NT2/D1 (cell line): Measurements from ENCODE around the gene IFIT5.

Experiments
- DNase-seq: peaks from one replicate; pipeline ENCODE4 v3.0.0-alpha.2; 2011; ENCODE audit warnings: low read depth, low spot score
- H3K27me3 ChIP-seq: 2 replicates; pipeline ENCODE4 v1.6.0; 2011; ENCODE audit warnings: mild to moderate bottlenecking; ENCODE audit not compliant: insufficient read length, insufficient read depth
- H3K36me3 ChIP-seq: 2 replicates; pipeline ENCODE4 v1.6.1; 2011; ENCODE audit warnings: mild to moderate bottlenecking, low read length, mixed read lengths; ENCODE audit not compliant: insufficient read depth, insufficient read length
- H3K4me1 ChIP-seq: 2 replicates; pipeline ENCODE4 v1.5.1; 2011; ENCODE audit not compliant: insufficient read depth, insufficient read length
- H3K4me3 ChIP-seq: 2 replicates; pipeline ENCODE4 v1.5.1; 2011; ENCODE audit warnings: low read depth; ENCODE audit not compliant: insufficient read length
- H3K9ac ChIP-seq: 2 replicates; pipeline ENCODE4 v1.6.0; 2011; ENCODE audit warnings: low read depth; ENCODE audit not compliant: insufficient read length
- H3K9me3 ChIP-seq: 2 replicates; pipeline ENCODE4 v1.5.1; 2011; ENCODE audit warnings: mild to moderate bottlenecking, low read length; ENCODE audit not compliant: insufficient read depth
- SUZ12 ChIP-seq: IDR thresholded peaks from 2 replicates; pipeline ENCODE4 v1.6.1; 2011; ENCODE audit not compliant: insufficient read length, insufficient read depth; ENCODE audit errors: extremely low read depth
- YY1 ChIP-seq: IDR thresholded peaks from 2 replicates; pipeline ENCODE4 v1.6.1; 2011; ENCODE audit not compliant: insufficient read length, insufficient read depth
- ZNF274 ChIP-seq: IDR thresholded peaks from 2 replicates; pipeline ENCODE4 v1.6.1; 2011; ENCODE audit warnings: mild to moderate bottlenecking, low read depth, low read length

The IFIT5 gene

GRCh38 chr10:89452193-89452592 lies 37.8 kb downstream of the IFIT5 start:
- DNase-seq: no peak
- no peaks in the 10 kb centered on the region for H3K4me1 ChIP-seq
- TF ChIP-seq YY1 (no peak), SUZ12 (no peak), ZNF274 (no peak)
- no peaks in the 10 kb centered on the region for H3K9me3 ChIP-seq
- no peak overlapping the region for H3K9ac ChIP-seq
- H3K36me3 ChIP-seq: no peaks in the 10 kb centered on the region
- H3K4me3 ChIP-seq: no peak overlapping the region
- H3K27me3 ChIP-seq: no peaks in the 10 kb centered on the region

- no peaks in the 10 kb centered on the region for H3K27me3 ChIP-seq
- no peak for DNase-seq
- no peak for TF ChIP-seq ZNF274
- TF ChIP-seq YY1: no peak
- TF ChIP-seq SUZ12: no peak
- H3K9me3 ChIP-seq: no peaks in the 10 kb centered on the region
- no peak overlapping the region for H3K9ac ChIP-seq
- no peaks in the 10 kb centered on the region for H3K4me1 ChIP-seq
- H3K36me3 ChIP-seq: no peaks in the 10 kb centered on the region
- H3K4me3 ChIP-seq: no peak overlapping the region
These were observed 40.4 kb downstream of the IFIT5 start for GRCh38 chr10:89454561-89455347.

DNA sequence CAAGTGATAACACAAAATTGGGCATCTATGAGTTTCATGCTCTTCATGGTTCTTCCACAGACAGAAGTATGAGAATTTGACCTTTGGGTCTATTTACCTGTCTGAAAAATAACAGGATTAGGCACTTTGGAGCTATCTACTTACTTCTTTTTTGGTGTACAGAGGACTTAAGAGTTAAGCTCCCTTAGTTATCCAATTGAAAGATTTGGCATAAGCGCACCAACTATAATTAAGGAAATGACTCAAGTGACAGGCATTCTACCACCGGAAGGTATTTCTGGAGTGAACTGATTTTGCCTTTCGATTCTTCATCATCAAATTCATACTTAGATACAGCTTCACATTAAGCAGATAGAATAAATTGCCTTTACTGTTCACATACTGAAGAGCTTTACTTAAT lies 43.9 kb downstream of the IFIT5 start:
- H3K36me3 ChIP-seq: no peaks in the 10 kb centered on the region
- H3K4me3 ChIP-seq: no peak overlapping the region
- TF ChIP-seq YY1: no peak
- TF ChIP-seq ZNF274: no peak
- TF ChIP-seq SUZ12: no peak

GRCh38 chr10:89458784-89459183 lies 44.4 kb downstream of the IFIT5 start:
- Histone ChIP-seq H3K27me3 (no peaks in the 10 kb centered on the region), H3K4me1 (no peaks in the 10 kb centered on the region), H3K9me3 (no peaks in the 10 kb centered on the region), H3K4me3 (no peak overlapping the region), H3K9ac (no peak overlapping the region), H3K36me3 (no peaks in the 10 kb centered on the region)
- no peak for TF ChIP-seq ZNF274
- TF ChIP-seq SUZ12: no peak
- DNase-seq: no peak

More for the DNA sequence above, 43.9 kb downstream of the IFIT5 start:
- Histone ChIP-seq H3K4me1 (no peaks in the 10 kb centered on the region), H3K9me3 (no peaks in the 10 kb centered on the region), H3K27me3 (no peaks in the 10 kb centered on the region), H3K9ac (no peak overlapping the region)
- no peak for DNase-seq

DNA sequence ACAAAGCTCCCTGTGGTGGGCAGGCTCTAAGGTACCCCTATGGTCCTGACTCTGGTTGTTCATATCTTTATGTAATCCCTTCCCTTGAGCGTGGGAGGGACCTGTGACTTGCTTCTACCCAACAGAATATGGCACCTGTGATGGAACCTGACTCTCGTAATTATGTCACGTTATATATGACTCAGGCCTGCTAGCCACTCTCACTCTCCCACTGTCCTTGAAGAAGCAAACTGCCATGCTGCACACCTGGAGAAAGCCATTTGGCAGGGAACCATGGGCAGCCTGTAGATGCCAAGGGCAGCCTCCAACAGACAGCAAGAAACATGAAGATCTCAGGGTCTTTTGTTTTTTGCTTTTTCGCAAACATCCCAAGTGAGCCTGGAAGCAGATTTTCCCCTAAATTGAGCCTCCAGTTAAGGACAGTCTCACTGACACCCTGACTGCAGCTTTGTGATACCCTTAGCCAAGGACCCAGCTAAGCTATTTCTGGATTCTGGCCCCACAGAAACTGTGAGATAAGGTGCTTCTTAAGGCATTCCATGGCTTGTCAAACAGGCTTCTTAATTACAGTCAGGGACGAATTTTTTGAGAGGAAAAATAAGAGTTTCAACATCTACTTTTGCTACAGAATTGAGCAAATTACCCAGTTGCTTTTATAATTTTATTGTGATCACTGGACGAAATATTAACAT lies 49.6 kb downstream of the IFIT5 start:
- no peaks in the 10 kb centered on the region for H3K36me3 ChIP-seq
- DNase-seq: no peak
- TF ChIP-seq YY1 (no peak), SUZ12 (no peak)
- no peak overlapping the region for H3K9ac ChIP-seq
- H3K4me3 ChIP-seq: no peak overlapping the region
- no peaks in the 10 kb centered on the region for H3K27me3 ChIP-seq
- no peaks in the 10 kb centered on the region for H3K9me3 ChIP-seq
- H3K4me1 ChIP-seq: no peaks in the 10 kb centered on the region

DNA sequence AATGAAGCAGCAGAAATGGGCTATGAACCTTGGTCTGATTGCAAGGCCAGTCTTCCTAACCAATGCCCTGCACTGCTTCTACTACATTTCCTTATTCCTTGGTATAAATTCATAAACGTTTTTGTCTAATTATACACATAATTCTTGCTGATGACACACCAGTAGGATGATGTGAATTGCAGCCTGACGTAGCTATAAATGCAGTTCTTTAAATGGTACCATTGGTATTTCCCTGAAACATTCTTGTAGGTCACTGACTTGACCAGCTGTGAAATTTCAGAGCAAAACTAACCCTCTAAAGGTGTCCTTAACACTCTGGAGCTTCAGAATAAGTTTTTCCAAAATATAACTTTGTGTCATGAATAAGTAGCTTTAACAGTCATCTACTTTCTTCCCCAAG lies 50.8 kb downstream of the IFIT5 start:
- Histone ChIP-seq H3K4me1 (no peaks in the 10 kb centered on the region), H3K9ac (no peak overlapping the region), H3K36me3 (no peaks in the 10 kb centered on the region), H3K9me3 (no peaks in the 10 kb centered on the region), H3K27me3 (no peaks in the 10 kb centered on the region), H3K4me3 (no peak overlapping the region)
- DNase-seq: no peak
- TF ChIP-seq SUZ12 (no peak), YY1 (no peak), ZNF274 (no peak)

GRCh38 chr10:89466599-89467035 lies 52.2 kb downstream of the IFIT5 start:
- Histone ChIP-seq H3K27me3 (no peaks in the 10 kb centered on the region), H3K4me1 (no peaks in the 10 kb centered on the region), H3K4me3 (no peak overlapping the region), H3K9ac (no peak overlapping the region), H3K9me3 (no peaks in the 10 kb centered on the region), H3K36me3 (no peaks in the 10 kb centered on the region)
- no peak for TF ChIP-seq YY1
- TF ChIP-seq ZNF274: no peak
- no peak for TF ChIP-seq SUZ12
- DNase-seq: no peak
